ENCODE measurements around the gene MAPK8IP1. TPM values are rescaled to one million over a fixed set of nuclear protein-coding genes. Genes with fewer than 3 reads are reported as not detected.

Gene MAPK8IP1
- total RNA-seq, 1 donor from 2014 or later = 7.5 TPM

GRCh38 chr11:45858751-45859398, 26.6 kb upstream of the MAPK8IP1 start:
- intact Hi-C loops (cut with DNase I) = no loop called here
- DNase-seq (ENCODE audit: low spot score) = no peak

DNA sequence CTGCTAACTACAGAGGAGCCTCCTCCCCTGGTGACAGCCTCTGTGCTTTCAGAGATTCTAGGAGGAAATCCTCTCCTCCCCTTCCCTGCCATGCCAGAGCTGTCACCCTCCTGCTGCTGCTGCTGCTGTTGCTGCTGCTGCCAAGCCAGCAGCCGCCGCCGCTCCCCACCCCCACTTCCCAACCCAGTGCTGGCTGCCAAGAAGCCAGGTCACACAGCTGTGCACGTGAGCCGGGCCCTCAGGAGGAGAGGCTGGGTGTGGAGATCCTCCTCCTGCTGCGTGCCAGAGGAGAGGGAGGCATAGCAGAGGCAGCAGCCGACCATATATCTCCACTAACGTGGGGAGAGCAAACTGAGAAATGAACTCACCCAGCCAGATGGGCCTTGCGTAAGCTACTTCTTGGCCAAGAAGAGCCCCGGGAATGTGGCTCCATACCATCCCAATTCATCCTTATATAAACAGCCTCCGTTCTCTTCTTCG, 25.8 kb upstream of the MAPK8IP1 start:
- intact Hi-C loops (cut with DNase I) = no loop called here

GRCh38 chr11:45860348-45860747, 25.1 kb upstream of the MAPK8IP1 start:
- no peak for DNase-seq (ENCODE audit: low spot score)
- intact Hi-C loops (cut with DNase I) = no loop called here

More for the DNA sequence above, 25.8 kb upstream of the MAPK8IP1 start:
- DNase-seq (ENCODE audit: low spot score) = peak; percentile 94

DNA sequence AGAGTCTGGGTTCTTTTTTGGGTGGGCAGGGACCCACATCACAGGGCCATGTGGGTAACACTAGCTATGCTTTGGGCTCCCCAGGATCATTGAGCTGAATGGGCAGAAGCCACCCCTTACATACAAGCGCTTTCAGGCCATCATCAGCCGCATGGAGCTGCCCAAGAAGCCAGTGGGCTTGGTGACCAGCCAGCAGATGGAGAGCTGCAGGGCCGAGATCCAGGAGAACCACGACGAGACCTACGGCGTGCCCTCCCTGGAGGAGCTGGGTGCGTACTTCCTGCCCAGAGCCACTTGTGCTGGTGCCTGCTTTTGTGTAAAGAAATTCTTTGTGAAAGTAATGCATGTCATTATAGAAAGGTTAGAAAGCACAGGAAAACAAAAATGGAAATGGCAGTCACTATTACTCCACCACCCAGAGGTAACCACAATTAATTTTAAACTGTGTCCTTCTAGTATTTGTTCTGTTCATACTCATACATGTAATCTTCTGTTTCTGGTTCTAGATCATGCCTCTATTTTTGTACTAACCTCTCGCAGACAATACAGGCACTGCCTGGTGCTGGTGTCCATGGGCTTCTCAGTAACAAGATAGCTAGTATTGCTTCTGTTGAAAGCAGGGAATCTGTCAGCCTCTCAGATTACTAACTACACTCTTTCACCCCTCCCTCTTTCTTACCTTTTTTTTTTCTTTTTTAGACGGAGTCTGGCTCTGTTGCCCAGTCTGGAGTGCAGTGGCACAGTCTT, 24.5 kb upstream of the MAPK8IP1 start:
- no peak for DNase-seq (ENCODE audit: low spot score)
- intact Hi-C loops (cut with DNase I) = no loop called here

DNA sequence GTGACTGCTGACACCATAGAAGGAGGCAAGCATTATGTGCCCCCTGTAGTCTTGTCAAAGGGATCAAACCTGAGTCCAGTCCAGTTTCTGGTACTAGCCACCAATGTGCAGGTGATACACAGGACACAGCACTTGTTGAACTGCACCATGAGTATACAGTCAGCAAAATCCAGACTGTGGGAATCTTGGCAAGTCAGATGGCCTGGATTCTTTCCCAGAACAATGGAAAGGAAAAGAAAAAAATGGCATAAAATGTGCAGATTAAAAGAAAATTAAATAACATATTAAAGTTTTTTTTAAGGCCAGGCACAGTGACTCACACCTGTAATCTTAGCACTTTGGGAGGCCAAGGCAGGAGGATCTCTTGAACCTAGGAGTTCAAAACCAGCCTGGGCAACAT, 21.4 kb upstream of the MAPK8IP1 start:
- intact Hi-C loops (cut with DNase I) = no loop called here
- DNase-seq (ENCODE audit: low spot score) = no peak

GRCh38 chr11:45869551-45869950, 15.9 kb upstream of the MAPK8IP1 start:
- DNase-seq (ENCODE audit: low spot score) = no peak
- intact Hi-C loops (cut with DNase I) = no loop called here

DNA sequence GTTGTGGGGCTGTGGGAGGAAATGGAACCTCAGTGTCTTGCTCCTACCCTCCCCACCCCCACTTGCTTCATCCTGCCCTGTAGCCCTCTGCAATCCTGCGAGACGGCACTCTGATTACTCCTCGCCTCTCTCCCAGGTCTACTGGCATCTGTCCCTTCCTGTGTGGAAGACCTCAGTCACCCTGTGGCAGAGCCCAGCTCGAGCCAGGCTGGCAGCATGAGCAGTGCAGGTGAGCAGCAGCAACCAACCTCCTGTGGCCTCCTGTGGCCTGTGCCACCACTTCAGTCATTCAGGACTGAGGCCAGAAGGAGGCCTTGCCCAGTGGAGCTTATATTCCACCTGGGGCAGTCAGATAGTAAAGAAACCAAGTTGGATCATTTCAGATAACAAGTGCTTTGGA, 14.7 kb upstream of the MAPK8IP1 start:
- DNase-seq (ENCODE audit: low spot score) = no peak
- intact Hi-C loops (cut with DNase I) = loop anchor here (5.0 kb wide), 1 partner anchor 137 kb away; no protein-coding TSS in a partner anchor

DNA sequence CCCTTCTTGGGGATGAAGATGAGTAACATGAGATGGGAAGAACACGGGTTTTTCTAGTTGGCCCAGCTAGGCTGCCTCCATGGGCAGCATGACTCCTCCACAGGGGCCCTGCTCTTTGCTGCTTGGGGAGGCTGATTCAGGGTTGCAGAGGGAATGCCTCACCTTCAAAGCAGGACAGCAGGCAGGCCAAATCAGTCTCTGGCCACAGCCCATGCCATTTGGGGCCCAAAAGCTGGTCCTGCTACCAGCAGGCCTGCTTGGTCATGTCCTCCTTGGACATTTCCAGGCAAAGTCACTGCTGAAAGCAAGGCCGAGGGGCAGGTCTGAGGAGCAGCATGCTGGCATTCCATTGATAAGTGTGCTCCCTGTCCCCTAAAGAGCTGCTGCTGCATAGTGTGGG, 13.8 kb upstream of the MAPK8IP1 start:
- DNase-seq (ENCODE audit: low spot score) = no peak
- intact Hi-C loops (cut with DNase I) = loop anchor here (5.0 kb wide), 1 partner anchor 136 kb away; no protein-coding TSS in a partner anchor

DNA sequence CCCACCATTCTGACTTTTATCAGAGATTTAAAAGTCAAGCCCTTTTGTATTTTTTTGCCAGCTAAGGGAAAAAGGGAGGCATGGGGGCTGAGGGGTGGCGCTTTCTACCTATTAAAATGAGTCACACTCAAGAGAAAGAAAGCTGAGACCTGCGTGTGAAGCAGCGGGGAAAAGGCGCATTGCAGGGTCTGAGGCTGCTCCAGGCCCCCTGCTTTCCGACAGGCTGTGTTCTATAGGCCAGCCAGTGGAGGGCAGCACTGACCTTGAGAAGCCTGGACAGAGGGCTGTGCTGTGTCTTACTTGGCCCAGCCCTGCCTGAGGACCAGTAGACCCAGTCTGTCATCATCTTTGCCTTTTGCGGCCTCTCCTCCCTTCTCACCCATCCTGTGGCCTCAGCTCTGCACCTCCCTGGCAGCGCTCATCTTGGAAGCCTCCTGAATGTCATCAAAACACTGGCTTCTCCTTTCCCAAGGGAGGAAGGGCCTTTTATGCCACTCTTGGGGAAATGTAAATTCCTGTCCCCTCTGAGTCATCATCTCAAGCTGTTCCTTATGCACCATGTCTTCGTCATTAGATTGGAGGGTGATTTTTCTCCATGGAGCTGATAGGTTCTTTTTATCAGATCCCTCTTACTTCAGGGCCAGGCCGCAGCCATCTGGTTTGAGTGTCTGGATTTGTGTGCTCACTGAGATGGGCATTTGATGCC, 12.6 kb upstream of the MAPK8IP1 start:
- intact Hi-C loops (cut with DNase I) = loop anchor here (5.0 kb wide), 1 partner anchor 134 kb away; no protein-coding TSS in a partner anchor
- no peak for DNase-seq (ENCODE audit: low spot score)

DNA sequence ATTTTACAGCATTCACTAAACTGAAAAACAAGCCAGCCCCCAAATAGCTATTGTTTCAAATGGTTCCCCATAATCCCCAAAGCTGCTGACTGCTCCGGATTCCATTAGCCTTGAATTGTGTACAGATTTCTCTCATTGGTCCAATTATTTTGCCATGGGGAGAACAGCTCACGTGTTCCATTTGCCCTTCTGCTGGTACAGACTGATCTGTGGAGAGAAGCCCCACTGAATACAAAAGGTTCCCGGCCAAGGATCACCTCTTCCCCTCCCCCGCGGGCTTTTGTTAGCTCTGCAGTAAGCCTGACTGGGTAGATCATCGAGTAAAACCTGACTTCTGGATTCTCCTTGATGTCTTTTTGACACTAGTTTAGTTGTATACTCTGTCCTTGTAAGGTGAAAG, 9.1 kb upstream of the MAPK8IP1 start:
- no peak for DNase-seq (ENCODE audit: low spot score)

GRCh38 chr11:45877221-45877620, 8.2 kb upstream of the MAPK8IP1 start:
- intact Hi-C loops (cut with DNase I) = no loop called here

More for the DNA sequence above, 9.1 kb upstream of the MAPK8IP1 start:
- intact Hi-C loops (cut with DNase I) = no loop called here

DNA sequence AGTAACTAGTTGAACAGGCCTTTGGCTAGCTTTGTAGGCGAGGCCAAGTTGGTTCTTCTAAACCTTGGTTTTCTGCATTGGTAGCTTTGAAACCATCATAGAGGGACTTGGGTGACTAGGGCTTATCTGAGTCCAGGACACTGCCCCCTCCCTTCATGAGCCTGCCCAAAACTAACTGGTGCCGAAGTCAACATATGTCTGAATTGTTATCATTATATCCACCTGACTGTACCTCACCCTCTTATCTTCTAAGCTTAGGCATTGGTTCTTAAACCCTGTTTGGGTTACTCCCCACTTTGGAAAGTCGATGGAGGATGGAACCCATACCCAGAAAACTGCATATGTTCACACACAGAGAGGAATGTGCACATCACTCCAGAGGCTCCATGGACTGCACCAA, 7.6 kb upstream of the MAPK8IP1 start:
- intact Hi-C loops (cut with DNase I) = no loop called here

More at GRCh38 chr11:45877221-45877620, 8.2 kb upstream of the MAPK8IP1 start:
- no peak for DNase-seq (ENCODE audit: low spot score)

DNA sequence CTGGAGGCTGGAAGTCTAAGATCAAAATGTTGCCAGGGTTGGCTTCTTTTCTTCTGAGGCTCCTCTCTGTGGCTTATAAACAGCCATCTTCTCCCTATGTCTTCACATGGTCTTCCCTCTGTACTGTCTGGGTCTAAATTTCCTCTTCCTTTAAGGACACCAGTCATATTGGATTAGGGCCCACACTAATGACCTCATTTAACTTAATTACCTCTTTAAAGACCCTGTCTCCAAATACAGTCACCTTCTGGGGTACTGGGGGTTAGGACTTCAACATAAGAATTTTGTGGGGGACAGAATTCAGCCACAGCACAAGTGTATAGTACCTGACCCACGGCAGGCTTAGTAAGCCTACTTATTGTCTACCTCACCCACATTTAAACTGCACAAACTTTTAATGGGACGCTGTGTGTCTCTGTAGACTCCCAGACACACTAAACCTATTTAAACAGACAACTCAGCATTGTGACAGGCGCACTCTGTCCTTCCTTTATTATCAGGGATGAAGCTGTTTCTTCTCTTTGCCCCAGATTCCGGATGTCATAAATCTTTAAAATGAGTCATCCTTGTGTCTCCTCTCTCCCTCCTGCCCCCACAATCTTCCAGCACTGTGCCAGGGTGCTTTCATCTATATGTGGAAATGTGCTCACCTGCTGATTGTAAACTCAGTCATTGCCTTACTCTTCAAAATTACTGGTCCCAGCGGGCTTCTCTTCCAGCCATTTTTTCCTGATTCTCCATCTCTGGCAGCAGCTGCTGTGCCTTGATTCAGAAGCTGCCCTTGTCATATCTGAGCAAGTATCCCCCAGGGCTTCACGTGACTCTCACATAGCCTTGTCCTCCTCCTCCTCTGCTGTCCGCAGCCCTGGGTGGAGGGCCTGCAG, 5.4 kb upstream of the MAPK8IP1 start:
- no peak for DNase-seq (ENCODE audit: low spot score)
- intact Hi-C loops (cut with DNase I) = no loop called here

More for the DNA sequence above, 7.6 kb upstream of the MAPK8IP1 start:
- no peak for DNase-seq (ENCODE audit: low spot score)

DNA sequence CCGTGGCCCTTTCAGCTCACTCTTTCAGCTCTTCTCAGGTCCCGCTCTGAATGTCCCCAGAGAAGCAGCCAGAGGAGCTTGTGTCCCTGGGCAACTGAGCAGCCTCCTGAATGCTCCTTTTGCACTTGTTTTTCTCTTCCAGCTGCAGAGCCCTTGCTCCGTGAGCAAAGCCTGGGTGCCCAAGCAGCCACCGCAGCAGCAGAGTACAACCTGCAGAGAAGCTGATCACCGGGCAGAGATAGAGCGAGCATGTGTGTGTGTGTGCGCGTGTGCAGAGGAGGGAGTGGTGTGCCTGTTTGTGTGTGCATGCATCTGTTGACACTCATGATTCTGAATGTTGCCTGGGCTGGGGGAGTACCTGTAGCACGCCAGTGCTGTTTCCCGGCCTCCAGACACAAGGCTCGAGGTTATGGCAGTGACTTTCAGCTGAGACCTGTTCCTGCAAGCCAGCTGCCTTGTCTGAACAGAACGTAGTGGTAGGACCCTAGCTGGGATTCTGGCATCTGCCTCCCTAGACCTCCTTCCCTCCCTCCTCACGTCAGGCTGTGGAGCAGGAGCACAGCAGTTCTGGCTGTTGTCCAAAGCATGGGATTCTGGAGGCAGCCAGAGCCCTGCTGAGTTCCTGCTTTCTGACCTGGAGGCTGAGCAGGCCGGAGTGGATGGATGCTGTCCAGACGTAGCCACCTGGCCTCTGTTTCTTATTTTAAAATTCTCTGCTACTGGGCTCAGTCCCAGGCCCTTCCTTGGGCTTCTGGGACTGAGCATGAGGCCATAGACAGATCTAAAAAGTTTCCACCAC, 4.5 kb upstream of the MAPK8IP1 start:
- intact Hi-C loops (cut with DNase I) = no loop called here
- no peak for DNase-seq (ENCODE audit: low spot score)

DNA sequence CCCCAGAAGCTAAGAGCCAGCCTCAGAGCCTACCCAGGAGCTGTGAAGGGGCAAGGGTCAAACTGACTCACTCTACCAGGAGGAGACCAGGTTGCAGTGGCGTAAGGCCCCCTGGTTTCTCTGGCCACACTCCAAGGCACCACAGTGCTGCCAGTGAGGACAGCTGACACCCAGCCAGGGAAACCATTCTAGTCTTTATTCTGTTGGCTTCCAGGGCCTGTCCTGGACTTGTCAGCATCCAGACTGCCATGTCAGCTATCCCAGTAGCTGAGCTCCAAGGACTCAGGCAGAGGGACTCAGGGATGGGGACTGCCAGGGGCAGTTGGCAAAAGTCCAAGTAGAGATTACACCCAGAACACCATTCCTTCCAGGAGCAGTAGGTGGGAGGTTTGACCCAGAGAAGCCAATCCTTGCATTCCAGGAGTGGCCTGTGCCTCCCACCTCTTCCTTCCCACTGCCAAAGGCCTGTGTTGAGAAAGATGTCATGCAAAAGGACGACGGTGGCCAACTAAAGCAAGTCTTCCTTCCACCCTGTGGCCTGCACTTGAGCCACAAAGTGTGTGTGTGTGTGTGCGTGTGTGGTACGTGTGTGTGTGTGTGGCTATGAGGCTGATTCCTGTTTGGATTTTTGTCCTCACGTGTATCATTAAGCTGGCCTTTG, 3.6 kb upstream of the MAPK8IP1 start:
- intact Hi-C loops (cut with DNase I) = no loop called here
- no peak for DNase-seq (ENCODE audit: low spot score)

DNA sequence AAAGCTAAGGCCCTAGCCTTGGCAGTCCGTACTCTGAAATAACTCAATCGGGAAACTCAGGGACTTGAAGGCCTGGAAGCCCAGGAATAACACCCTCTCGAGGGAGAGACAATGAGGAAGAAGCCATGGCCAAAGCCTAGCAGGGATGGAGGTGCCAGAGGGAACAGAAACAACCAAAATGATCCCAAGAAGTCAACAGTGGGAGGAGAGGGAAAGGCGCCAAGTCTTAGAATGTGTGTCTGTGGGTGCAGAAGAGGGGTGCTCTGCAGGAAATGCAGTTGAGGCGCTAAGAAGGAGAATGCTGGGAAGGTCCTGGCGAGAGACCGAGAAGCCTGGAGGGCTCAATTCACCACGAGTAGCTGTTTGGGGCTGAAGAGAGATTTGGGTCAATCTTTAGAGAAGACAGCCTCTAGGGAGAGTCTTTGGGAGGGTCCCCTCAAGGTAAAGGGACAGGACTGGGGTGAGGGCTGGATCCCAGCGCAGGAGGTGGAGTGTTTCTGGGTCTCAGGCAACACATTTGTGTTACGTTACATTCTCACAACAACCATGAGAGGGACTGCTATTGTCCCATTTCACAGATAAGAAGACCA, 760 bp upstream of the MAPK8IP1 start:
- no peak for DNase-seq (ENCODE audit: low spot score)
- intact Hi-C loops (cut with DNase I) = no loop called here

GRCh38 chr11:45885921-45886721, 670 bp downstream of the MAPK8IP1 start:
- no peak for DNase-seq (ENCODE audit: low spot score)
- intact Hi-C loops (cut with DNase I) = no loop called here
